Neural progenitor cell (in vitro differentiated cells): ENCODE measurements around the gene HP. TPM values are rescaled to one million over a fixed set of nuclear protein-coding genes. Genes with fewer than 3 reads are reported as not detected.
A peak's percentile ranks its signal among the peaks of the same experiment; 100 is the strongest.

Experiments used
- DNase-seq: peaks from one replicate; pipeline ENCODE4 v3.0.0-alpha.2; 2016; ENCODE audit warnings: low spot score
- H2AFZ ChIP-seq: fragments of 200-600 bp; sonication (generic); replicated peaks from 2 replicates; pipeline ENCODE4 v1.6.1; 2016; ENCODE audit warnings: antibody characterized with exemption
- H3F3A ChIP-seq: fragments of 200-600 bp; sonication (generic); 2 replicates; pipeline ENCODE4 v1.6.1; 2016; ENCODE audit warnings: antibody characterized with exemption, low read depth
- H3K27ac ChIP-seq: fragments of 200-600 bp; sonication (generic); 2 replicates; pipeline ENCODE4 v1.5.1; 2016; ENCODE audit warnings: mild to moderate bottlenecking
- H3K27me3 ChIP-seq: fragments of 200-600 bp; sonication (generic); 2 replicates; pipeline ENCODE4 v1.6.1; 2016; ENCODE audit warnings: mild to moderate bottlenecking, moderate library complexity
- H3K36me3 ChIP-seq: fragments of 200-600 bp; sonication (generic); 2 replicates; pipeline ENCODE4 v1.5.1; 2016
- H3K4me1 ChIP-seq: fragments of 200-600 bp; sonication (generic); 2 replicates; pipeline ENCODE4 v1.6.1; 2016; ENCODE audit warnings: mixed run types
- H3K4me2 ChIP-seq: fragments of 200-600 bp; sonication (generic); 2 replicates; pipeline ENCODE4 v1.6.1; 2016
- H3K4me3 ChIP-seq: fragments of 200-600 bp; sonication (generic); 2 replicates; pipeline ENCODE4 v1.5.1; 2016
- H3K79me2 ChIP-seq: fragments of 200-600 bp; sonication (generic); 2 replicates; pipeline ENCODE4 v1.6.1; 2016; ENCODE audit warnings: low read depth
- H3K9ac ChIP-seq: fragments of 200-600 bp; sonication (generic); 2 replicates; pipeline ENCODE4 v1.6.1; 2016
- H3K9me3 ChIP-seq: fragments of 200-600 bp; sonication (generic); 2 replicates; pipeline ENCODE4 v1.5.1; 2016; ENCODE audit warnings: low read depth
- H4K20me1 ChIP-seq: fragments of 200-600 bp; sonication (generic); 2 replicates; pipeline ENCODE4 v1.6.1; 2016; ENCODE audit warnings: low read depth
- H3K27ac Mint-ChIP-seq: 3 replicates; pipeline ENCODE4 v1.8.0; 2021; ENCODE audit warnings: mixed read lengths
- H3K27me3 Mint-ChIP-seq: 2 replicates; pipeline ENCODE4 v1.8.0; 2022; ENCODE audit warnings: low read depth, mild to moderate bottlenecking, inconsistent platforms, moderate library complexity, mixed read lengths; ENCODE audit not compliant: insufficient read depth
- H3K36me3 Mint-ChIP-seq: 3 replicates; pipeline ENCODE4 v1.8.0; 2021; ENCODE audit warnings: mixed read lengths
- H3K4me1 Mint-ChIP-seq: 3 replicates; pipeline ENCODE4 v1.8.0; 2021; ENCODE audit warnings: mixed read lengths
- H3K4me3 Mint-ChIP-seq: 3 replicates; pipeline ENCODE4 v1.8.0; 2021; ENCODE audit warnings: mild to moderate bottlenecking, moderate library complexity, mixed read lengths
- H3K9me3 Mint-ChIP-seq: 3 replicates; pipeline ENCODE4 v1.8.0; 2020; ENCODE audit warnings: mixed read lengths
- EZH2 ChIP-seq: fragments of 200-600 bp; sonication (generic); IDR thresholded peaks from 2 replicates; pipeline ENCODE4 v1.6.1; 2017; ENCODE audit warnings: antibody characterized with exemption, mild to moderate bottlenecking, moderate library complexity
- EZH2phosphoT487 ChIP-seq: fragments of 200-600 bp; sonication (generic); IDR thresholded peaks from 2 replicates; pipeline ENCODE4 v1.6.1; 2017; ENCODE audit warnings: antibody characterized with exemption
- total RNA-seq: library from RNA; depleted of rRNA; stranded (reverse); fragments of >200 nt; gene quantifications from 2 replicates; pipeline ENCODE4 v1.2.3, GENCODE V29; 2015; ENCODE audit warnings: low replicate concordance
- TF ChIP-seq, protein P1 (sequence below): fragments of 200-600 bp; sonication (generic); IDR thresholded peaks from 2 replicates; pipeline ENCODE4 v1.5.1; 2017; ENCODE audit warnings: antibody characterized with exemption, mild to moderate bottlenecking

Gene HP
- total RNA-seq, 1 donor from 2014 or later: not detected

DNA sequence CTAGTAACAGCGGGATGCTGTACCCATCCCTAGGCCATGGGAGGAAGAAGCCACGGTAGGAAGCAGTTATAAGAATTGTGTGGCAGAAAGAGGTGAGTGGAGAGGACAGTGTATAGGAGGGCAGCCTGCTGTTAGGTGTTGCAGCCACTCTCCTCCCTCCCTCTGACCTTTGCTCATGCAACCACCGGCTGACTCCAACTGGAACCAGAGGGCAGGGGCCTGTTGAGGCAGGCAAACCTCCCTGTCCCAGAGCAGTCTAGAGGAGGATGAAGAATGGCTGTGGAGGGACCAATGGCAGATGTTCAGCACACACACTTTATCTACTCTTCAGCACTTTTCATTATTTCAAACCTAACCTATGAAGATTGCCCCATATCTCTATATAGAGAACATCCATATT lies 36.9 kb downstream of the HP start:
- peaks cover 19% of the 10 kb centered on the region for H3K4me1 Mint-ChIP-seq
- TF ChIP-seq EZH2phosphoT487 (no peak), EZH2 (no peak)
- TF ChIP-seq, protein P1, sequence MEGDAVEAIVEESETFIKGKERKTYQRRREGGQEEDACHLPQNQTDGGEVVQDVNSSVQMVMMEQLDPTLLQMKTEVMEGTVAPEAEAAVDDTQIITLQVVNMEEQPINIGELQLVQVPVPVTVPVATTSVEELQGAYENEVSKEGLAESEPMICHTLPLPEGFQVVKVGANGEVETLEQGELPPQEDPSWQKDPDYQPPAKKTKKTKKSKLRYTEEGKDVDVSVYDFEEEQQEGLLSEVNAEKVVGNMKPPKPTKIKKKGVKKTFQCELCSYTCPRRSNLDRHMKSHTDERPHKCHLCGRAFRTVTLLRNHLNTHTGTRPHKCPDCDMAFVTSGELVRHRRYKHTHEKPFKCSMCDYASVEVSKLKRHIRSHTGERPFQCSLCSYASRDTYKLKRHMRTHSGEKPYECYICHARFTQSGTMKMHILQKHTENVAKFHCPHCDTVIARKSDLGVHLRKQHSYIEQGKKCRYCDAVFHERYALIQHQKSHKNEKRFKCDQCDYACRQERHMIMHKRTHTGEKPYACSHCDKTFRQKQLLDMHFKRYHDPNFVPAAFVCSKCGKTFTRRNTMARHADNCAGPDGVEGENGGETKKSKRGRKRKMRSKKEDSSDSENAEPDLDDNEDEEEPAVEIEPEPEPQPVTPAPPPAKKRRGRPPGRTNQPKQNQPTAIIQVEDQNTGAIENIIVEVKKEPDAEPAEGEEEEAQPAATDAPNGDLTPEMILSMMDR: no peak
- no peak overlapping the region for H3K4me2 ChIP-seq
- no peaks in the 10 kb centered on the region for H3K27me3 ChIP-seq
- H3K27me3 Mint-ChIP-seq: no peaks in the 10 kb centered on the region
- no peaks in the 10 kb centered on the region for H4K20me1 ChIP-seq
- H3K36me3 Mint-ChIP-seq: peaks cover 13% of the 10 kb centered on the region
- no peaks in the 10 kb centered on the region for H3K36me3 ChIP-seq
- peak overlapping the region; percentile 58 for H3K4me3 Mint-ChIP-seq
- H3F3A ChIP-seq: peaks cover 10% of the 10 kb centered on the region
- H2AFZ ChIP-seq: no peak overlapping the region
- H3K27ac Mint-ChIP-seq: no peak overlapping the region
- peaks cover 48% of the 10 kb centered on the region for H3K79me2 ChIP-seq
- no peaks in the 10 kb centered on the region for H3K9me3 Mint-ChIP-seq
- H3K4me3 ChIP-seq: no peak overlapping the region
- no peak overlapping the region for H3K9ac ChIP-seq
- no peaks in the 10 kb centered on the region for H3K9me3 ChIP-seq
- no peak for DNase-seq
- H3K27ac ChIP-seq: no peak overlapping the region
- H3K4me1 ChIP-seq: peaks cover 11% of the 10 kb centered on the region

GRCh38 chr16:72092832-72093447 lies 38.6 kb downstream of the HP start:
- TF ChIP-seq, protein P1: no peak
- TF ChIP-seq EZH2 (no peak), EZH2phosphoT487 (no peak)
- peaks cover 11% of the 10 kb centered on the region for H3K4me1 ChIP-seq

GRCh38 chr16:72093448-72094265 lies 39.4 kb downstream of the HP start, which contains the start of the genes DHX38 and TXNL4B:
Gene DHX38 (plus strand): TSS chr16:72093847. CDS start chr16:72096158, 2,311 bp downstream.
Gene TXNL4B (minus strand): TSS chr16:72093620. CDS start chr16:72090749, 2,871 bp downstream.
- Histone ChIP-seq H3K4me3 (peak within 1 kb of the TSS; percentile 75), H3K9ac (peak within 1 kb of the TSS; percentile 91), H2AFZ (peak within 1 kb of the TSS; percentile 69), H3K27me3 (no peaks in the 10 kb centered on the region), H3K79me2 (peaks cover 55% of the 10 kb centered on the region), H3K4me2 (peak within 1 kb of the TSS; percentile 94), H3K36me3 (no peaks in the 10 kb centered on the region), H3F3A (peaks cover 10% of the 10 kb centered on the region), H4K20me1 (no peaks in the 10 kb centered on the region), H3K27ac (peak within 1 kb of the TSS; percentile 72), H3K4me1 (peaks cover 11% of the 10 kb centered on the region), H3K9me3 (no peaks in the 10 kb centered on the region)
- H3K27me3 Mint-ChIP-seq: no peaks in the 10 kb centered on the region
- TF ChIP-seq, protein P1: no peak
- TF ChIP-seq EZH2phosphoT487 (no peak), EZH2 (no peak)
- peak within 1 kb of the TSS; percentile 99 for H3K4me3 Mint-ChIP-seq
- peaks cover 19% of the 10 kb centered on the region for H3K4me1 Mint-ChIP-seq
- DNase-seq: peak; percentile 99
- no peaks in the 10 kb centered on the region for H3K9me3 Mint-ChIP-seq
- H3K27ac Mint-ChIP-seq: peak within 1 kb of the TSS; percentile 84
- peaks cover 19% of the 10 kb centered on the region for H3K36me3 Mint-ChIP-seq

More at GRCh38 chr16:72092832-72093447, 38.6 kb downstream of the HP start:
- peak overlapping the region; percentile 69 for H2AFZ ChIP-seq
- H3K4me3 ChIP-seq: peak overlapping the region; percentile 75
- H3K36me3 ChIP-seq: no peaks in the 10 kb centered on the region
- H3K27me3 Mint-ChIP-seq: no peaks in the 10 kb centered on the region
- H3K4me1 Mint-ChIP-seq: peaks cover 19% of the 10 kb centered on the region
- peaks cover 10% of the 10 kb centered on the region for H3F3A ChIP-seq
- H3K9me3 Mint-ChIP-seq: no peaks in the 10 kb centered on the region
- H3K9me3 ChIP-seq: no peaks in the 10 kb centered on the region
- peaks cover 55% of the 10 kb centered on the region for H3K79me2 ChIP-seq
- H3K4me3 Mint-ChIP-seq: peak overlapping the region; percentile 99
- H3K27ac Mint-ChIP-seq: peak overlapping the region; percentile 84
- H4K20me1 ChIP-seq: no peaks in the 10 kb centered on the region
- H3K9ac ChIP-seq: peak overlapping the region; percentile 43
- H3K4me2 ChIP-seq: peak overlapping the region; percentile 94
- no peaks in the 10 kb centered on the region for H3K27me3 ChIP-seq
- peak overlapping the region; percentile 5 for H3K27ac ChIP-seq
- peak; percentile 51 for DNase-seq
- peaks cover 18% of the 10 kb centered on the region for H3K36me3 Mint-ChIP-seq
